Prostate gland (tissue), 2 donors: ENCODE results near the gene RNASE13. TPM values are rescaled to one million over a fixed set of nuclear protein-coding genes. Genes with fewer than 3 reads are reported as not detected.

ENCODE experiments used
- DNase-seq: peaks from one replicate; pipeline ENCODE4 v3.0.0-alpha.2; 2019; ENCODE audit warnings: low spot score
- H3K27ac ChIP-seq, 2 donors: fragments of 200-600 bp; sonication (generic); 2 replicates each; pipeline ENCODE4 v1.5.1; 2017 to 2019
- H3K27me3 ChIP-seq: fragments of 200-600 bp; sonication (generic); replicated peaks from 2 replicates; pipeline ENCODE4 v1.5.1; 2019; ENCODE audit not compliant: insufficient read depth
- H3K36me3 ChIP-seq, 2 donors: fragments of 200-600 bp; sonication (generic); 1 replicate in 1 of 2; 2 replicates in 1 of 2; pipeline versions ENCODE4 v1.5.1 to v1.8.1; 2017 to 2019
- H3K4me1 ChIP-seq: fragments of 200-600 bp; sonication (generic); replicated peaks from 2 replicates; pipeline ENCODE4 v1.5.1; 2019
- H3K4me3 ChIP-seq, 2 donors: fragments of 200-600 bp; sonication (generic); 2 replicates each; pipeline ENCODE4 v1.5.1; 2017 to 2019
- H3K9me3 ChIP-seq: fragments of 200-600 bp; sonication (generic); 2 replicates; pipeline ENCODE4 v1.5.1; 2017
- CTCF ChIP-seq, 4 experiments: fragments of 200-600 bp in 2 of 4; fragments of 450-650 bp in 2 of 4; sonication (generic) in 2 of 4; IDR thresholded peaks; 1 replicate in 3 of 4; 2 replicates in 1 of 4; pipeline ENCODE4 v1.5.1; 2016 to 2019; ENCODE audit warnings: antibody characterized with exemption in 4 of 4, mild to moderate bottlenecking in 2 of 4, moderate library complexity in 2 of 4
- POLR2A ChIP-seq: fragments of 450-650 bp; IDR thresholded peaks from one replicate; pipeline ENCODE4 v1.6.1; 2016; ENCODE audit warnings: antibody characterized with exemption, mild to moderate bottlenecking
- POLR2AphosphoS5 ChIP-seq: sonication (generic); formaldehyde crosslinking; IDR thresholded peaks from one replicate; pipeline ENCODE4 v1.6.1; 2017; ENCODE audit warnings: antibody characterized with exemption
- WGBS: methylation state at CpG from one replicate; pipeline ENCODE4 v1.1.5; 2018; 5-methylcytosine and 5-hydroxymethylcytosine counted together
- intact Hi-C: fragments of 100-400 bp; cut with DNase I; formaldehyde crosslinking; loops from one replicate; pipeline ENCODE4 v1.14.2; 2022
- total RNA-seq, 2 donors: library from RNA; depleted of rRNA; stranded (reverse); fragments of >200 nt; gene quantifications; one replicate each; pipeline ENCODE4 v1.1.0, GENCODE V29; 2016

The RNASE13 gene
- total RNA-seq, 2 donors from 2014 or later, result 0.57 TPM; not detected in 1

- Histone ChIP-seq H3K9me3 (no peaks in the 10 kb centered on the region), H3K27ac (no peak overlapping the region), H3K27me3 (no peaks in the 10 kb centered on the region), H3K36me3 (no peaks in the 10 kb centered on the region), H3K4me1 (no peaks in the 10 kb centered on the region), H3K4me3 (no peak overlapping the region)
- TF ChIP-seq POLR2A (no peak), POLR2AphosphoS5 (no peak), CTCF (IDR thresholded peaks at IDR 0.05) (no peak)
- no peak for DNase-seq
- WGBS, result 87% methylated on average over 14 of the region's 14 CpGs
- intact Hi-C loops, result no loop called here
These were observed 30.7 kb downstream of the RNASE13 start for GRCh38 chr14:21003788-21004346.

- Histone ChIP-seq H3K27ac (no peak overlapping the region), H3K4me1 (no peaks in the 10 kb centered on the region), H3K36me3 (peaks cover 2 to 4% of the 10 kb centered on the region in 2 donors), H3K27me3 (no peaks in the 10 kb centered on the region), H3K4me3 (no peak overlapping the region), H3K9me3 (no peaks in the 10 kb centered on the region)
- TF ChIP-seq POLR2AphosphoS5 (no peak), POLR2A (no peak), CTCF (IDR thresholded peaks at IDR 0.05) (no peak)
- WGBS, result 73% methylated on average over 7 of the region's 7 CpGs
- DNase-seq, result no peak
- intact Hi-C loops, result no loop called here
These were observed 33.4 kb downstream of the RNASE13 start for GRCh38 chr14:21001218-21001617.

- no peak for DNase-seq
- H3K36me3 ChIP-seq, result peaks cover 10 to 17% of the 10 kb centered on the region in 2 donors
- H3K27ac ChIP-seq, result no peak overlapping the region
- no peaks in the 10 kb centered on the region for H3K27me3 ChIP-seq
- no peaks in the 10 kb centered on the region for H3K4me1 ChIP-seq
- WGBS, result 65% methylated on average over 4 of the region's 4 CpGs
- TF ChIP-seq POLR2A (no peak), POLR2AphosphoS5 (no peak), CTCF (IDR thresholded peaks at IDR 0.05) (no peak)
- H3K9me3 ChIP-seq, result no peaks in the 10 kb centered on the region
- intact Hi-C loops, result no loop called here
- H3K4me3 ChIP-seq, result no peak overlapping the region
These were observed 35.0 kb downstream of the RNASE13 start for GRCh38 chr14:20999591-20999990.

- H3K9me3 ChIP-seq, result no peaks in the 10 kb centered on the region
- TF ChIP-seq POLR2A (peak; percentile 21), POLR2AphosphoS5 (peak; percentile 33), CTCF (IDR thresholded peaks at IDR 0.05) (no peak)
- H3K27ac ChIP-seq, result peak within 1 kb of the TSS; percentile 42 to 47
- H3K4me1 ChIP-seq, result no peaks in the 10 kb centered on the region
- H3K27me3 ChIP-seq, result no peaks in the 10 kb centered on the region
- 25% methylated on average over 6 of the region's 6 CpGs for WGBS
- intact Hi-C loops, result no loop called here
- peak; percentile 65 for DNase-seq
- H3K4me3 ChIP-seq, result no peak within 1 kb of the TSS
- peaks cover 10 to 18% of the 10 kb centered on the region in 2 donors for H3K36me3 ChIP-seq
These were observed 35.8 kb downstream of the RNASE13 start, which contains the start of gene SLC39A2 for GRCh38 chr14:20998674-20999366. SLC39A2 (plus strand) TSS chr14:20999293; CDS start chr14:20999447, 154 bp downstream.

GRCh38 chr14:20998139-20998538, 36.5 kb downstream of the RNASE13 start:
- Histone ChIP-seq H3K27ac (peak overlapping the region in 1 of 2 donors; percentile 35), H3K4me3 (no peak overlapping the region), H3K27me3 (no peaks in the 10 kb centered on the region), H3K9me3 (no peaks in the 10 kb centered on the region), H3K4me1 (no peaks in the 10 kb centered on the region), H3K36me3 (peaks cover 10 to 18% of the 10 kb centered on the region in 2 donors)
- intact Hi-C loops, result no loop called here
- DNase-seq, result peak; percentile 28
- WGBS, result 34% methylated on average over 3 of the region's 3 CpGs
- TF ChIP-seq CTCF (IDR thresholded peaks at IDR 0.05), result no peak
- TF ChIP-seq POLR2AphosphoS5, result peak; percentile 8
